Keratinocyte (primary cell): ENCODE data around the gene OLFML2B.

ENCODE experiments used
- EZH2 ChIP-seq: IDR thresholded peaks from one replicate; pipeline ENCODE4 v1.6.1; 2012; ENCODE audit warnings: inconsistent platforms, mild to moderate bottlenecking, low read length, moderate library complexity
- TF ChIP-seq, protein P1 (sequence below), 3 experiments: IDR thresholded peaks in 1 of 3; conservative IDR thresholded peaks in 1 of 3; optimal IDR thresholded peaks in 1 of 3; 2 replicates in 2 of 3; 3 replicates in 1 of 3; pipeline versions ENCODE3 to v1.5.1; 2011; ENCODE audit warnings: low read length in 3 of 3, mild to moderate bottlenecking in 3 of 3, moderate library complexity in 2 of 3, control low read depth in 1 of 3, inconsistent platforms in 1 of 3; ENCODE audit not compliant: insufficient read depth in 2 of 3; ENCODE audit errors: extremely low read depth in 1 of 3

DNA sequence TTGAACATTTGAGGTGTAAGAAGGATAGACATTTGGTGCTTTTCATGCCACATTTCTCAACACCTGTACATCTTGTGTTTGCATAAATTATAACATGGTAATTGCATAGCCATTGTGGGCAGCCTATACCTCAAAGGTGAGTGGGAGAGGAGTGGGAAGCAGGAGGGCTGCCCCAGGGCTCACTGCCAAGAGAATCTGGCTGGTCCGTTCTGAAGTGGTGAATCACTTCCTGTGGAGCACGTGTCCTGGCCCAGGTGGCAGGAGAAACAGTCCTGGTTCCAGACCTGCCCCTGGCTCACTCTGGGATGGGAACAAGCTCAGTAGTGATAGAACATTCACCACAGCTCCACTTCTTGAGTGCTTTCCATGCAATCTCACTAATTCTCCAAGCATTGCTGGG lies 11.6 kb upstream of the OLFML2B start:
- TF ChIP-seq, protein P1, sequence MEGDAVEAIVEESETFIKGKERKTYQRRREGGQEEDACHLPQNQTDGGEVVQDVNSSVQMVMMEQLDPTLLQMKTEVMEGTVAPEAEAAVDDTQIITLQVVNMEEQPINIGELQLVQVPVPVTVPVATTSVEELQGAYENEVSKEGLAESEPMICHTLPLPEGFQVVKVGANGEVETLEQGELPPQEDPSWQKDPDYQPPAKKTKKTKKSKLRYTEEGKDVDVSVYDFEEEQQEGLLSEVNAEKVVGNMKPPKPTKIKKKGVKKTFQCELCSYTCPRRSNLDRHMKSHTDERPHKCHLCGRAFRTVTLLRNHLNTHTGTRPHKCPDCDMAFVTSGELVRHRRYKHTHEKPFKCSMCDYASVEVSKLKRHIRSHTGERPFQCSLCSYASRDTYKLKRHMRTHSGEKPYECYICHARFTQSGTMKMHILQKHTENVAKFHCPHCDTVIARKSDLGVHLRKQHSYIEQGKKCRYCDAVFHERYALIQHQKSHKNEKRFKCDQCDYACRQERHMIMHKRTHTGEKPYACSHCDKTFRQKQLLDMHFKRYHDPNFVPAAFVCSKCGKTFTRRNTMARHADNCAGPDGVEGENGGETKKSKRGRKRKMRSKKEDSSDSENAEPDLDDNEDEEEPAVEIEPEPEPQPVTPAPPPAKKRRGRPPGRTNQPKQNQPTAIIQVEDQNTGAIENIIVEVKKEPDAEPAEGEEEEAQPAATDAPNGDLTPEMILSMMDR (optimal IDR thresholded peaks at IDR 0.05 in 1 of 3, IDR thresholded peaks at IDR 0.05 in 1 of 3, conservative IDR thresholded peaks at IDR 0.05 in 1 of 3; ENCODE audit: extremely low read depth in 1 of 3, insufficient read depth in 2 of 3, low read length in 3 of 3) = no peak
- TF ChIP-seq EZH2 = no peak
